ENCODE data around the gene SCAMP1.

DNA sequence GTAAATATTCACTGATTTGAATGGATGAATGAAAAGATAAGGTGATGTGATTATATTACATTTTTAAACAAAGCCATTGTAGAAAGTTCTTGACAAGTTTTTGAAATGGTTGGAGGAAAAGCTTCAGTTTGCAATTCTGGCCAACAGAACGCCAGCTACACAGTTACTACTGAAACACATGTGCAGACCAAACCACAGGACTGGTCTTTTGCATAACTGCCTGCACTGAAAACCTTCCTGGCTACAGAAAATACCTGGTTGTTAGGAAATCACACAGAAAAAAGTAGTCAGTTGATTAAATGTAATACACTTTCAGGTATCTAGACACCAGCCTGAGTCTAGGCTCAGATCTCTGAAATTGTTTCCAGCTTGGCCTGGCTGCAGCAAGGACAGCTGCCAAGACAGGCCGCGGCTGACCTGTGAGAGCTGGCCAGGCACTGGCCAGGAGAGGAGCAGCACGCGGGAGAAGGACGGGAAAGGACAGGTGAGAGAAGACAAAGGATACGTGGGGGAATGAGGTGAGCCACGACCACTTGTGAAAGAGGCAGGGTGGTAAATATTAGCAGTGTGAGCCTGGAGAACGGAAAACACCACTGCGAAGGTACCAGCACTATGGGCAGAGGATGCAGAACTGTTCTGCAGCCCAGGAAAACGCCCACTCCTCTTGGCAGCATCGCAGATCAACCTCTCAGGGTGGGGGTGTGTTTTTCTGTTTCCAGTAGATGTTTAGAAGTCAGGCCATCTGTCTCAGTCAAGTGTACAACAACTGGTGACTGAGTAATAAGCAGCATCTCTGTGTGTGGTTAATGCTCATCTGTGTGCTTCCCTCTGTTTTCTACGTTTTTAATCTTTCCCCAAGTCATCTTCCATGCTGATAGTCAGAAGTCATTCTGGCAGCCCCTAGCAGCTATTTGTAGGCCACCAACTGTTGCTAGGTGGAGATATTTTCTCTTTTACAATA is 137.4 kb downstream of the SCAMP1 start:
- TF ChIP-seq, protein P1, sequence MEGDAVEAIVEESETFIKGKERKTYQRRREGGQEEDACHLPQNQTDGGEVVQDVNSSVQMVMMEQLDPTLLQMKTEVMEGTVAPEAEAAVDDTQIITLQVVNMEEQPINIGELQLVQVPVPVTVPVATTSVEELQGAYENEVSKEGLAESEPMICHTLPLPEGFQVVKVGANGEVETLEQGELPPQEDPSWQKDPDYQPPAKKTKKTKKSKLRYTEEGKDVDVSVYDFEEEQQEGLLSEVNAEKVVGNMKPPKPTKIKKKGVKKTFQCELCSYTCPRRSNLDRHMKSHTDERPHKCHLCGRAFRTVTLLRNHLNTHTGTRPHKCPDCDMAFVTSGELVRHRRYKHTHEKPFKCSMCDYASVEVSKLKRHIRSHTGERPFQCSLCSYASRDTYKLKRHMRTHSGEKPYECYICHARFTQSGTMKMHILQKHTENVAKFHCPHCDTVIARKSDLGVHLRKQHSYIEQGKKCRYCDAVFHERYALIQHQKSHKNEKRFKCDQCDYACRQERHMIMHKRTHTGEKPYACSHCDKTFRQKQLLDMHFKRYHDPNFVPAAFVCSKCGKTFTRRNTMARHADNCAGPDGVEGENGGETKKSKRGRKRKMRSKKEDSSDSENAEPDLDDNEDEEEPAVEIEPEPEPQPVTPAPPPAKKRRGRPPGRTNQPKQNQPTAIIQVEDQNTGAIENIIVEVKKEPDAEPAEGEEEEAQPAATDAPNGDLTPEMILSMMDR (IDR thresholded peaks at IDR 0.05; ENCODE audit: insufficient read depth, low read length, poor library complexity, severe bottlenecking), result no peak
- no peak for TF ChIP-seq EZH2phosphoT487 (conservative IDR thresholded peaks at IDR 0.05; ENCODE audit: low read length)
